ENCODE results near the gene BCL2. TPM values are rescaled to one million over a fixed set of nuclear protein-coding genes. Genes with fewer than 3 reads are reported as not detected.

Gene BCL2
- total and polyA plus RNA-seq, 9 of the 15 experiments (the other 6 are each of a cell fraction or from before 2014, with no cell fraction given) = 0.10 to 1.1 (median 0.65) TPM

- TF ChIP-seq CEBPZ (IDR thresholded peaks at IDR 0.05; ENCODE audit: borderline replicate concordance, low read depth, low read length) = no peak
These were observed 162.1 kb downstream of the BCL2 start (continued) for GRCh38 chr18:63157293-63158011.

- Histone ChIP-seq H3K9ac (ENCODE audit: insufficient read depth in 1 of 2, low read depth in 2 of 2, low read length in 2 of 2) (peak overlapping the region in 1 of 2 experiments; percentile 58; a peak in 1 of 4 replicates), H3K79me2 (ENCODE audit: control insufficient read depth, insufficient read depth, low read length) (no peaks in the 10 kb centered on the region), H3K27ac (ENCODE audit: extremely low read depth, low read depth, low read length) (no peak overlapping the region), H2AFZ (ENCODE audit: low read depth, low read length) (no peak overlapping the region), H4K20me1 (replicated peaks; ENCODE audit: control insufficient read depth, insufficient read depth, low read length) (no peaks in the 10 kb centered on the region), H3K4me3 (no peak overlapping the region), H3K4me1 (replicated peaks in 1 of 2; ENCODE audit: control insufficient read depth in 2 of 2, insufficient read depth in 2 of 2, low read length in 2 of 2) (no peaks in the 10 kb centered on the region; a peak in 1 of 5 replicates), H3K9me3 (replicated peaks; ENCODE audit: control insufficient read depth, insufficient read depth, low read depth, low read length) (no peaks in the 10 kb centered on the region), H3K9me1 (ENCODE audit: control insufficient read depth, insufficient read depth, low read length) (no peaks in the 10 kb centered on the region), H3K27me3 (ENCODE audit: control insufficient read depth in 2 of 2, insufficient read depth in 2 of 2, low read length in 2 of 2) (peaks cover 8 to 37% of the 10 kb centered on the region in 2 experiments; a peak in 3 of 5 replicates), H3K4me2 (ENCODE audit: insufficient read depth, low read length) (no peak overlapping the region), H3K36me3 (ENCODE audit: control insufficient read depth, insufficient read depth, low read length) (no peaks in the 10 kb centered on the region)
- no peak for DNase-seq (ENCODE audit: extremely low read depth in 1 of 4, low spot score in 3 of 4)
- intact Hi-C loops (cut with micrococcal nuclease) = loop anchor here (10.0 kb wide), 1 partner anchor 131 kb away; no protein-coding TSS in a partner anchor
- 0% methylated on average over 11 of the region's 14 CpGs for WGBS (ENCODE audit: insufficient coverage, low coverage, missing lambda C conversion rate)
- ChIA-PET POLR2A (interaction anchor here (0.7 kb wide), 1 partner anchor 11 kb away, joined by 3 read pairs; no protein-coding TSS in a partner anchor), CTCF (ENCODE audit: low intra/inter-chr PET ratio) (interaction anchor here (0.6 kb wide), 1 partner anchor 67 kb away, joined by 6 read pairs; no protein-coding TSS in a partner anchor)
- no peak for ATAC-seq
- in situ Hi-C loops (cut with MboI) = no loop called here
- no peak for FAIRE-seq
- no TSS peak for BruUV-seq (replicated peaks)
- no peak for TF ChIP-seq KLF6 (CRISPR knock-in tag; IDR thresholded peaks at IDR 0.05; ENCODE audit: borderline replicate concordance)
- no peak for TF ChIP-seq ZBTB7A (IDR thresholded peaks at IDR 0.05; ENCODE audit: borderline replicate concordance, control insufficient read depth, low read depth, low read length)
- no peak for TF ChIP-seq ZHX1 (conservative IDR thresholded peaks at IDR 0.05; ENCODE audit: low read length)
- TF ChIP-seq NR4A1 (CRISPR knock-in tag; IDR thresholded peaks at IDR 0.05) = no peak
- TF ChIP-seq NR4A1 (tag; IDR thresholded peaks at IDR 0.05) = no peak
- no peak for TF ChIP-seq GTF3C2 (IDR thresholded peaks at IDR 0.05; ENCODE audit: borderline replicate concordance, extremely low read depth, insufficient read length)
These were observed 163.4 kb downstream of the BCL2 start for GRCh38 chr18:63155910-63156773.

All from K562 (cell line).